Upper lobe of left lung (tissue), 4 donors: ENCODE data around the gene NLGN1.

Experiments used
- CTCF ChIP-seq, 6 experiments: fragments of 450-650 bp in 4 of 6; fragments of 200-600 bp in 2 of 6; sonication (generic) in 2 of 6; IDR thresholded peaks; one replicate each; pipeline ENCODE4 v1.5.1; 2016 to 2019; ENCODE audit warnings: antibody characterized with exemption in 6 of 6
- EP300 ChIP-seq, 4 donors: sonication (generic); formaldehyde crosslinking; IDR thresholded peaks; one replicate each; pipeline ENCODE4 v1.5.1; 2017; ENCODE audit warnings: antibody characterized with exemption in 4 of 4, control low read depth in 2 of 4
- POLR2A ChIP-seq, 4 donors: fragments of 450-650 bp; IDR thresholded peaks; one replicate each; pipeline ENCODE4 v1.5.1; 2016 to 2017; ENCODE audit warnings: antibody characterized with exemption in 4 of 4, mild to moderate bottlenecking in 2 of 4
- POLR2AphosphoS5 ChIP-seq, 2 donors: sonication (generic); formaldehyde crosslinking; IDR thresholded peaks; one replicate each; pipeline ENCODE4 v1.5.1; 2017; ENCODE audit warnings: antibody characterized with exemption in 2 of 2

GRCh38 chr3:174002543-174002942 lies 605.0 kb downstream of the NLGN1 start:
- TF ChIP-seq POLR2A (IDR thresholded peaks at IDR 0.05) (no peak), CTCF (IDR thresholded peaks at IDR 0.05) (no peak), POLR2AphosphoS5 (IDR thresholded peaks at IDR 0.05) (no peak), EP300 (IDR thresholded peaks at IDR 0.05) (no peak)
